Astrocyte of the spinal cord (primary cell): ENCODE results near the gene BCL7B.
A peak's percentile ranks its signal among the peaks of the same experiment; 100 is the strongest.
"Not testable (repeated sequence)": the region's sequence is repeated elsewhere in the genome, so short reads cannot be mapped to it uniquely, and the experiment has no call there.

Experiments
- DNase-seq: peaks from one replicate; pipeline ENCODE4 v3.0.0; 2011; ENCODE audit warnings: low read depth, low spot score
- H3K4me3 ChIP-seq: 2 replicates; pipeline ENCODE4 v1.5.1; 2011; ENCODE audit warnings: low read depth, mild to moderate bottlenecking, low read length, moderate library complexity
- in situ Hi-C: cut with HindIII; loops from 2 replicates; pipeline ENCODE4 v1.10.0; 2017; ENCODE audit warnings: low sequenced_read_pairs
- TF ChIP-seq, protein P1 (sequence below): IDR thresholded peaks from 2 replicates; pipeline ENCODE4 v1.5.1; 2012; ENCODE audit warnings: low read depth, mild to moderate bottlenecking, low read length, inconsistent platforms

Gene BCL7B

DNA sequence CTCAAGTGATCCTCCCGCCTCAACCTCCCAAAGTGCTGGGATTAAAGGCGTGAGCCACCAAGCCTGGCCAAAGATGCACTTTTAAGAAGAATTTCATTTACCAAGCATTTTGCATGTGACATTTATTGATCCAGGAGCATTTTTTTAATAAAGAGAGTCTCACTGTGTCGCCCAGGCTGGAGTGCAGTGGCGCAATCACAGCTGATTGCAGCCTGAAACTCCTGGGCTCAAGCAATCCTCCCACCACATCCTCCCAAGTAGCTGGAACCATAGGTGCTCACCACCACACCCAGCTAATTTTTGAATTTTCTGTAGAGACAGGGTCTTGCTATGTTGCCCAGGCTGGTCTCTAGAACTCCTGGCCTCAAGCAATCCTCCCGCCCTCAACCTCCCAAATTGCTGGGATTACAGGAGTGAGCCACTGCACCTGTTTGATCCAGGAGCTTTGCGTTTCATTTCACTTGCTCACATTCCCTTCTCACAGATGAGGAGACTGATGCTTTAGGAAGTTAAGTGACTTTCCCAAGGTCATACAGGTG lies 25.2 kb upstream of the BCL7B start:
- DNase-seq: no peak
- in situ Hi-C loops: no loop called here
- no peak overlapping the region for H3K4me3 ChIP-seq
- TF ChIP-seq, protein P1, sequence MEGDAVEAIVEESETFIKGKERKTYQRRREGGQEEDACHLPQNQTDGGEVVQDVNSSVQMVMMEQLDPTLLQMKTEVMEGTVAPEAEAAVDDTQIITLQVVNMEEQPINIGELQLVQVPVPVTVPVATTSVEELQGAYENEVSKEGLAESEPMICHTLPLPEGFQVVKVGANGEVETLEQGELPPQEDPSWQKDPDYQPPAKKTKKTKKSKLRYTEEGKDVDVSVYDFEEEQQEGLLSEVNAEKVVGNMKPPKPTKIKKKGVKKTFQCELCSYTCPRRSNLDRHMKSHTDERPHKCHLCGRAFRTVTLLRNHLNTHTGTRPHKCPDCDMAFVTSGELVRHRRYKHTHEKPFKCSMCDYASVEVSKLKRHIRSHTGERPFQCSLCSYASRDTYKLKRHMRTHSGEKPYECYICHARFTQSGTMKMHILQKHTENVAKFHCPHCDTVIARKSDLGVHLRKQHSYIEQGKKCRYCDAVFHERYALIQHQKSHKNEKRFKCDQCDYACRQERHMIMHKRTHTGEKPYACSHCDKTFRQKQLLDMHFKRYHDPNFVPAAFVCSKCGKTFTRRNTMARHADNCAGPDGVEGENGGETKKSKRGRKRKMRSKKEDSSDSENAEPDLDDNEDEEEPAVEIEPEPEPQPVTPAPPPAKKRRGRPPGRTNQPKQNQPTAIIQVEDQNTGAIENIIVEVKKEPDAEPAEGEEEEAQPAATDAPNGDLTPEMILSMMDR: no peak

DNA sequence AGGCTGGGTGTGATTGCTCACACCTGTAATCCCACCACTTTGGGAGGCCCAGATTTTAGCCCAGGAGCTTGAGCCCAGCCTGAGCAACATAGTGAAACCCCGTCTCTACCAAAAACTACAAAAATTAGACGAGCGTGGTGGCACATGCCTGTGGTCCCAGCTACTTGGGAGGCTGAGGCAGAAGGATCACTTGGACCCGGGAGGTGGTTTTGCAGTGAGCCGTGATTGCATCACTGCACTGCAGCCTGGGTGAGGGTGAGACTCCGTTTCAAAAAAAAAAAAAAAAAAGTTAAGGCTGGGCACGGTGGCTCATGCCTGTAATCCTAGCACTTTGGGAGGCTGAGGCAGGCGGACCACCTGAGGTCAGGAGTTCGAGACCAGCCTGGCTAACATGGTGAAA lies 23.5 kb upstream of the BCL7B start:
- in situ Hi-C loops, DNase-seq, H3K4me3 ChIP-seq: not testable (repeated sequence)

DNA sequence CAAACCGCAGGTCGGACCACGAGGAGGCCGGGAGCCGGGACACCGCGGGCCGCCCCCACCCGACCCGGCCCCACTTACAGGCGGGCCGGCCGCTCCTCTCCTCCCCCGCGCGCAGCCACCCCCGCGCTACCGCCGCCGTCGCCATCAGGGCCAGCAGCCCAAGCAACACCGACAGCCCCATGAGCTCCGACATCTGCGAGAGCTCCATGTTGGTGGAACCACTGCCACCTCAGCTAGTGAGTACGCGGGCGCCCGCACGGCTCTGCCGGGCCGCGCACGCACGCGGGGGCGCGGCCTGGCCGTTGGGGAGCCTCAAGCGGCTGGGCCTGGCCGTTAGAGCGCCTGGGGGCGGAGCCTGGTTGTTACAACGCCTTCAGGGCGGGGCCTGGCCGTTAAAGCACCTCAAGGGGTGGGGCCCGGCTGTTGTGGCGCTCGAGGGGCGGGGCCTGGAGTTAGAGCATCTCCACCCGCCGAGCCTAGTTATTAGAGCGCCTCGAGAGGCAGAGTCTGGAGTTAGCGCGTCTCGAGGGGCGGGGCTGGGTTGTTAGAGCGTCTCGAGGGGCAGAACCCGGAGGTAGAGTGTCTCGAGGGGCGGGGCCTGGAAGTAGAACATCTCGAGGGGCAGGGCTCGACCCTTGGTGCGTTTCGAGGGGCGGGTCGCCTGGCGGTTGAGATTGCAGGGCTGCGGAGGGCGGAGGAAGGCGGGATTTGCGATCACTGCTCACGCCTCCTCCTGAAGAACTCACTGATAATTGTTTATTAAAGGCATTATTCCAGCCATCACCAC lies 21.0 kb upstream of the BCL7B start, which contains the start of gene TBL2:
TBL2 (minus strand) TSS at position 238 of the 787 bp plus-strand sequence; CDS start at position 208, 30 bp downstream.
- TF ChIP-seq, protein P1: peak; percentile 28
- DNase-seq: peak; percentile 99
- in situ Hi-C loops: no loop called here
- peak within 1 kb of the TSS; percentile 83 for H3K4me3 ChIP-seq

GRCh38 chr7:73577627-73578341 lies 20.3 kb upstream of the BCL7B start:
- in situ Hi-C loops: no loop called here
- H3K4me3 ChIP-seq: peak overlapping the region; percentile 83
- DNase-seq: peak; percentile 20
- TF ChIP-seq, protein P1: no peak

DNA sequence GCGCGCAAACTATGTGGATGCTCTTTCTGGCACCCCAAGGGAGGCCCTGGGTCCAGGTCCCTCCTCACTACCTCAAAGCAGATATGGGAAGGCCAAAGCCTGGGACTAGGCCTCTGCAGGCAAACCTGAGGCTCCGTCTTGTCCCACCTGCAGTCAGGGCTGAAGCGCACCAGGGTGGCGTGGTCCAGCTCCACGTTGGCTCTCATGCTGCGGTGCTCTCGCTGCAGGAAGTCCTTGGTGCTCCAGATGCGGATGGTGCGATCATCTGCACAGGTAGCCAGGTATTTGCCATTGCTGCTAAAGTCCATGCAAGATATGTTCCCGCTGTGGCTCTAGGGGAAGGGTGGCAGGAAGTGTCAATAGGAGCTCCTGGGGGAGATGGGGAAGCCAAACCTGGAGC lies 16.3 kb upstream of the BCL7B start:
- H3K4me3 ChIP-seq: no peak overlapping the region
- TF ChIP-seq, protein P1: no peak
- DNase-seq: no peak
- in situ Hi-C loops: no loop called here

DNA sequence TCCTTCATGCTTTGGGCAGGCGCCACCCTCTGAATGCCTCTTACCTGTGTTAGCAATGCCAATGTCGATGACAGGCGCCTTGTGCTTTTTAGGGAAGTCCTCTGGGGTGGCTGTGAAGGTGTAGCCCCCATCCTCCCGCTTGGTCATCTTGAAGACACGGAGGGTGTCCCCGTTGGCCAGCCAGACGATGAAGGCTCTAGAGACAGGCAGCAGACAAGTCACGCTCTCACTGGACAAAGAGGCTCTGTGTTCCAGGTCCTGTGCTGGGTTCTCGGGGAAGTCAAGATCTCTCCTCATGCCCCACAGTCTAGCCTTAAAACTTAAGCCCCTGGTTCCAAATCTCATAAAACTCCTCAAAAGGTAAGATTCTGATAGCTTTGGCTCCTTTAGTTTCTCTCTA lies 15.8 kb upstream of the BCL7B start:
- TF ChIP-seq, protein P1: no peak
- DNase-seq: no peak
- H3K4me3 ChIP-seq: no peak overlapping the region
- in situ Hi-C loops: no loop called here

DNA sequence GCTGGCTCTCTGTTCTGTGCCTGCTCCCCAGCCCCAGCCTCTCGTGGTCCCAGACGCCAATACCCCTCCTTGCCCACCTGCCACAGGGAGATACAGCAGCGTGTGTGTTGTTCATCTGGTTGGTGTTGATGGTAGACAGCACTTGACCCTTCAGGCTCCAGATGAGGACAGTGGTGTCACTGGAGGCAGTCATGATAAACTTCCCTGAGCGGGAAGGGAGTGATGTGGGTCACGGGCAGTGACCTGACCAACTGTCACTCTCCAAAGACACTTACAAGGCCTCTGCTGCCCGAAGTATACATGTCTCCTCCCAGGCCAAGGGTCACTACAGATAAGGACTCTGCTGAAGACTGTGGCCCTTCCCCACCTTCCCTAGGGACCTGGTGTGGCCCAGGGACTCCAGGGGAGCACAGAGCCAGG lies 15.3 kb upstream of the BCL7B start:
- in situ Hi-C loops: no loop called here
- H3K4me3 ChIP-seq: no peak overlapping the region
- DNase-seq: no peak
- TF ChIP-seq, protein P1: no peak
